ENCODE data around the gene SLC17A9.
A peak's percentile ranks its signal among the peaks of the same experiment; 100 is the strongest.

The SLC17A9 gene

DNA sequence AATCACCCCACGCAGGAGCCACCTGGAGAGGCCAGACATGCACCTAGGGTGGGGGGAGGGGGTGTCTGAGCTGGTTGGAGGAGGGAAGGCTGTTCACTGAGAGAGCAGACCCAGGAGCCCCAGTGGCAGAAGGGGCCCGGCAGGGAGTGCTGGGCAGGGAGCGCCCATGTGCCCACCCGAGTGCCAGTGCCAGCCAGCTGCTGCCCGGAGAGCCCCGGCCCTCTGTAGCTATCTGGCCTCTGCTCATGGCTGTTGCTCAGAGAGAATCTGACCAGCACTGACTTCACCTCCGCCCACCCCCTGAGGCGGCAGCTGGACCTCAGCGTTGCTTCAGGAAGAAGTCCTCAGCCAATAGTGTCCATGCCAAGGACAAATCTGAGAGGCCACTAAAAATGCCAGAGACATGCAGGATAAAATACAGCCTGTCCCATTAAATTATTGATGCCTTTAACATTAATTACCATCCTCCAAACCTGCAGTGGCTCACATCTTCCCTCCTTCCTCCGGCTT is 22.8 kb downstream of the SLC17A9 start:
- DNase-seq (ENCODE audit: low spot score) = no peak
- TF ChIP-seq, protein P1, sequence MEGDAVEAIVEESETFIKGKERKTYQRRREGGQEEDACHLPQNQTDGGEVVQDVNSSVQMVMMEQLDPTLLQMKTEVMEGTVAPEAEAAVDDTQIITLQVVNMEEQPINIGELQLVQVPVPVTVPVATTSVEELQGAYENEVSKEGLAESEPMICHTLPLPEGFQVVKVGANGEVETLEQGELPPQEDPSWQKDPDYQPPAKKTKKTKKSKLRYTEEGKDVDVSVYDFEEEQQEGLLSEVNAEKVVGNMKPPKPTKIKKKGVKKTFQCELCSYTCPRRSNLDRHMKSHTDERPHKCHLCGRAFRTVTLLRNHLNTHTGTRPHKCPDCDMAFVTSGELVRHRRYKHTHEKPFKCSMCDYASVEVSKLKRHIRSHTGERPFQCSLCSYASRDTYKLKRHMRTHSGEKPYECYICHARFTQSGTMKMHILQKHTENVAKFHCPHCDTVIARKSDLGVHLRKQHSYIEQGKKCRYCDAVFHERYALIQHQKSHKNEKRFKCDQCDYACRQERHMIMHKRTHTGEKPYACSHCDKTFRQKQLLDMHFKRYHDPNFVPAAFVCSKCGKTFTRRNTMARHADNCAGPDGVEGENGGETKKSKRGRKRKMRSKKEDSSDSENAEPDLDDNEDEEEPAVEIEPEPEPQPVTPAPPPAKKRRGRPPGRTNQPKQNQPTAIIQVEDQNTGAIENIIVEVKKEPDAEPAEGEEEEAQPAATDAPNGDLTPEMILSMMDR (conservative IDR thresholded peaks at IDR 0.05; ENCODE audit: low read depth) = no peak
- no peak overlapping the region for H3K27ac ChIP-seq
- POLR2A ChIA-PET (ENCODE audit: low non-redundant PET) = no interaction called here
- CTCF ChIA-PET = interaction anchor here (0.8 to 1.2 kb wide), 3 partner anchors 7 to 220 kb away, joined by 4 to 5 read pairs (median 4); partner anchors contain the start of gene BHLHE23

DNA sequence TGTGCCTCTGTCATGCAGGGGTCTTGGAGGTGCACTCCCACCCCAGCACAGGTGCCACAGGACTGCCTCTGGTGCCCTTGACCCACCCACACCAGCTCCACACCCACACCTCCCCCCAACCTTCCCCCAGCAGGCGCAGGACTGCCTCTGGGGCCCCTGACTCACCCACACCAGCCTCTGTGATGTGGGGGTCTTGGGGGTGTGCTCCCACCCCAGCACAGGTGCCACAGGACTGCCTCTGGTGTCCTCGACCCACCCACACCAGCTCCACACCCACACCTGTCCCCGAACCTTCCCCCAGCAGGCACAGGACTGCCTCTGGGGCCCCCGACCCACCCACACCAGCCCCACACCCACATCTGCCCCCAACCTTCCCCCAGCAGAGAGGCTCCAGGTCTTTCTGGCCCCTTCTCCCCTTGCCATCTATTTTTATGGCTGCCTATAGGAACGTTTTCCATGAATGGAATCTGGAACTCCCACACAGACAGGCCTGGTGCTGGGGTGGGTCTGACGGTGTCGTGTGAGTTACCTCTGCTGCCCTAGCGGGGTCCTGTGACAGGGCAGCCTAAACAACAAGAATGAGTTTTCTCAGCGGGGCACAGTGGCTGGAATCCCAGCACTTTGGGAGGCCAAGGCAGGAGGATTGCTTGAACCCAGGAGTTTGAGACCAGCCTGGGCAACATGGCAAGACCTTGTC is 23.5 kb downstream of the SLC17A9 start:
- POLR2A ChIA-PET (ENCODE audit: low non-redundant PET) = no interaction called here
- CTCF ChIA-PET = interaction anchor here (0.8 to 1.2 kb wide), 2 partner anchors 31 to 219 kb away, joined by 4 to 5 read pairs; partner anchors contain the start of gene BHLHE23
- no peak overlapping the region for H3K27ac ChIP-seq
- no peak for DNase-seq (ENCODE audit: low spot score)
- TF ChIP-seq, protein P1 (conservative IDR thresholded peaks at IDR 0.05; ENCODE audit: low read depth) = no peak

DNA sequence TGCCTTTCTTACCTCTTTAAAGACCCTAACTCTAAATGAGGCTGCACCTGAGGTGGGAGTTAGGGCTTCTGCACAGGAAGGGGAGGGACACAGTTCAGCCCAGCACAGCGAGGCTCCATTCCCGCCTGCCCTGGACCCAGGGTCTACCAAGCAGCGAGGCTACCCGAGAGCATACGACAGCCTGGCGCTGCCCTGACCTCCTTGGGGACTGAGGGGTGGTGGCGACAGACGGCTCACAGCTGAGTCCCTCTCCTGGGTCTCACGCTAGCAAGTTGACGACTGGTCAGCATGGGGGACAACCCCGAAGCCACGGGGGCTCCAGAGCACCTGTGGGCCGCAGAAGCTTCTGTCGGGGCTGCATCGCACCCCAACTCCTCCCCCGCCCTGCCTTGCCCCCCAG is 24.4 kb downstream of the SLC17A9 start:
- H3K27ac ChIP-seq = no peak overlapping the region
- no peak for DNase-seq (ENCODE audit: low spot score)
- TF ChIP-seq, protein P1 (conservative IDR thresholded peaks at IDR 0.05; ENCODE audit: low read depth) = no peak
- ChIA-PET POLR2A (ENCODE audit: low non-redundant PET) (no interaction called here), CTCF (interaction anchor here (0.6 kb wide), 1 partner anchor 203 kb away, joined by 3 read pairs; no protein-coding TSS in a partner anchor)

DNA sequence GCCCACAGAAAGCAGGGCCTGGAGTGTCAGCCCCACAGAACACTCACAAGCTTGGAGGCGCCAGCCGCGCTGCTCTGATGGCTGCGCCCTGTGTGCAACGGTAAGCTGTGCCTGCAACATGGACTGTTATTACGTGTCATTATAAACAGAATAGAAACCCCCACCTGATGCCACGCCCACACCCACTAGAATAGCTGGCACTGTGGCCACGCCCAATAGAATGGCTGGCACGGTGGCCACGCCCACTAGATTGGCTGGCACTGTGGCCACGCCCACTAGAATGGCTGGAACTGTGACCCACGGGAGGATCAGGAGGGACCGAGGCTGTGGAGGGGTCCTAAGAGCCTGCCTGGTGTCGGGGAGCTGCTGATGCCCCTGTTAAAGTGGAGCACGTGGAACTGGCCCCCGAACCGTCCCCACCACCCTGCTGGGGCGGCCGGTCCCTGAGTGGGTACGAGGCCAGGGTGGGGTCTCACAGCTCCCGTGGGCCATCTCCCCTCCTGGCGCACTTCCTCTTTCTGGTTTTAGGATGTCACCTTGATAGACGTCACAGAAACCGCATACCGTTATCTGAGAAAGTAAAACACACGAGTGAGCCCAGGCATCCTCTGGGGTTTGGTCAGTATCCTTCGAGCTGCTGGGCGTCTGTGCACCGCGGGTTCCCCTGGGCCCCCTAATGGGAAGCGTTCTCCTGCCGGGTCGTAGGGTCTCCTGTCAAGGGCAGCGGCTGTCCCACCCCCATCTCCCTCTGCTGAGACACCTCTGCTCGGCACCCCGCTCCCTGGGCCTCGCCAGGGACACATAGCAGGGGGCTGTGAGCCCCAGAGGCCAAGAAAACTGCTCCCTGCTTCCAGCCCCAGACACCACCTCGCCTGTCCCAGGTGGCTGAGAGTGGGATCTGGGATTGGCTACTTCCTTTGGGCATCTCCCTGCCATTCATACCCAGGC is 25.4 kb downstream of the SLC17A9 start:
- CTCF ChIA-PET = interaction anchor here (0.5 to 0.7 kb wide), 5 partner anchors 18 to 396 kb away, joined by 3 to 4 read pairs (median 4); no protein-coding TSS in a partner anchor
- TF ChIP-seq, protein P1 (conservative IDR thresholded peaks at IDR 0.05; ENCODE audit: low read depth) = no peak
- POLR2A ChIA-PET (ENCODE audit: low non-redundant PET) = no interaction called here
- H3K27ac ChIP-seq = no peak overlapping the region
- peak; percentile 77 for DNase-seq (ENCODE audit: low spot score)

DNA sequence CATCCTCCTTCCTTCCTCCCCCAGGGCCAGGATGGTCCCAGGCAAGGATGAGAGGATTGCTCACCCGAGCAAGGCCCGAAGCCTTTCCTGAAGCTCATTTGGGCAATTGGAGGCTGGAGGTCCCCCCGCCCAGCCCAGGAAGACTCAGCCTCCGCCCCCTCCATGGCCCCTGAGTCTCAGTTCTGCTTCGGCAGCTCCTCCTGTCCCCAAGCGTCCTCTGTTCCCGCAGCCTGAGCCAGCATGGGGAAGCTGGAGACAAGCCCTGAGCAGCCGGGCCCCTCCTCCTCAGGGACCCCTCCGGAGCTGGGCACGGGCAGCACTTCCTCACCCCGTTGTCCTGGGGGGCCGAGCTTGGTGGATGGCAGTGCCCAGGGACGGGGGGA is 26.0 kb downstream of the SLC17A9 start:
- ChIA-PET POLR2A (ENCODE audit: low non-redundant PET) (no interaction called here), CTCF (no interaction called here)
- H3K27ac ChIP-seq = no peak overlapping the region
- TF ChIP-seq, protein P1 (conservative IDR thresholded peaks at IDR 0.05; ENCODE audit: low read depth) = no peak
- no peak for DNase-seq (ENCODE audit: low spot score)

DNA sequence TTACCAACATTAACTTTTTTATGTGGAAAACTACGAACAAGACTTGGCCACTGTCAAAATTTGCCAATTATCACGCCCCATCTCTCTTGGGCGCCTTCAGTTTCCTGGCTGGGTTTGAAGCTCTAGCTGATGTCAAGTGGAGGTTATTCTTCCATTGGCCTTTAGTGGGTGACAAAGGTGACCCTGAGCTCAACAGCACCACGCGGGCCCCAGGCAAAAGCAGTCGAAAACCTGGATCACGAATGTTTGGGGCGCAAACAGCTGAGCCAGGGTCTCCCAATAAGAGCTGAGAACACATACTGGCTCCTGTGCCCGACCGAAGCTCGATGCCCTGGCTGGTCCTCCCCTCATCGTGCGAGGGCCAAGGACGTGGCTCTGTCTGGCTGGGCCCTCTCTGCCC is 26.8 kb downstream of the SLC17A9 start:
- no peak overlapping the region for H3K27ac ChIP-seq
- TF ChIP-seq, protein P1 (conservative IDR thresholded peaks at IDR 0.05; ENCODE audit: low read depth) = no peak
- DNase-seq (ENCODE audit: low spot score) = no peak
- POLR2A ChIA-PET (ENCODE audit: low non-redundant PET) = no interaction called here
- CTCF ChIA-PET = interaction anchor here (0.6 to 1.6 kb wide), 5 partner anchors 23 to 182 kb away, joined by 3 to 4 read pairs (median 3); partner anchors contain the start of gene BHLHE23
